NK-92 (cell line): ENCODE results near the gene CELF1.
"Not testable (repeated sequence)": the region's sequence is repeated elsewhere in the genome, so short reads cannot be mapped to it uniquely, and the experiment has no call there.

Experiments used
- DNase-seq: peaks from one replicate; lab custom pipeline; 2025; ENCODE audit not compliant: unreplicated experiment; lab: John Stamatoyannopoulos, UW

CELF1 gene

DNA sequence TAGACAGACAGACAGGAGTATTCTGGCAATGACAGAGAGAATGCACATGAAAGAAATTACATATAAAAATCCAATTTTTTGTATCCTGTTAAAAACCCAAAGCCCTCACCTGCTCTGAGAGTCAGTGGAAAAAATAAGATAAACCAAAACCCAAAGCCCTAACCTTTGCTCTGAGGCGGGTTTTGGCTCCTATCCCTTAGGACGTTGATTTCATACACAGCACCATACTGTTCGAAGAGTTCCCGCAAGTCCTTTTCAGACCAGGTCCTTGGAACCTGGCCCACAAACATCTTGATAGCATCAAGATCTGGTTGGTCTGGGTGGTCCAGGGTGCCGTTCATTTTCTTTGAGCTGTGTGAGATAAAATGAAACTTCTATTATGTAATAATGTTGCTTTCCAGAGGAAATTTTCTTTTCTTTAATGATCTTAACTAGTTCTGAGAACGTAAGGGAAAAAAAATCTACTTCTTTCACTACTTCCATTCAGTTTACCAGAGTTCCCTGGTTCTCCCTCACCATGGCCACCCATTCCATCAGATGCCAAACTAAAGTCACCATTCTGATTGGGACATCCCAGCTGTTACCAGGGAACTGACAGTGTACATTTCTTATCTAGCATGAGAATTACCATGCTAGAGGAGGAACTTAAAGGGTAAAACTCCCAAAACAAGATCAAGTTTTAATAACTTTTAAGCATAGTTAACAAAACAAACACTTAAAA is 64.1 kb downstream of the CELF1 start:
- no peak for DNase-seq

DNA sequence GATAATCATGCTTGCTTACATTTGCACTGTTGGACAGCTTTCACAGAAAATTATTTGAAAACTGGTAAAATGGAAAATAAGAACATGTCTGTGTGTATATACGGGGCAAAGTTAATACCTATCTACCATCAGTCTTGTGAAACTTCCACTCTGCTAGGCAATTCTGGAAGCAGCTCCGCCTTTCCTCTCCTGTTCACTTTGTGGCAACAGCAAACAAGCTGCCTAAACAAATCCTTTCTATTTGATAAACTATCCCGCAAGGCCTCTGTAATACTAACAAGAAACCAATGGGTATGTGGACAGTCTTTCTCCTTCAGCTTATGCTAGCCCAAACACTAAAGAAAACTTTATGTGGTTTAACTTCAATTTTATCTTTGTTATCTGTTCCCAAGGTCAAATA is 64.8 kb downstream of the CELF1 start:
- no peak for DNase-seq

DNA sequence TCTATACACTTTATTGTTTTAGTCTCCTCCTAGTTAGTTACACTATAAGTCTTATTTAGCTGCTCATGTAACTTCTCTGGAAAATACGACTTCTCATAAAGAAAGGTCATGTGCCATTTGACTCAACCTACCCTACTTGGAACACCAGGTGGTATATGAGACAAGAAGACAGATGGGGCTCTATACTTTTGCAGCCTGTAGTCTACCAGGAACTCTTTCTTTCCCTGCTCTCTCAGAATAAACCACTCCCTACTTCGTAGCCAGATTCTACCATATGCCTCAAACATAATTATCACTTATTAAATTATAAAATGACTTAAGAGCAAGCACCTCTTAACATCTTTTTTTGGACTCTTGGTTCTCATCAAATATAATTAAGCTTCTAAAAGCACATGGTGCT is 65.5 kb downstream of the CELF1 start:
- no peak for DNase-seq

DNA sequence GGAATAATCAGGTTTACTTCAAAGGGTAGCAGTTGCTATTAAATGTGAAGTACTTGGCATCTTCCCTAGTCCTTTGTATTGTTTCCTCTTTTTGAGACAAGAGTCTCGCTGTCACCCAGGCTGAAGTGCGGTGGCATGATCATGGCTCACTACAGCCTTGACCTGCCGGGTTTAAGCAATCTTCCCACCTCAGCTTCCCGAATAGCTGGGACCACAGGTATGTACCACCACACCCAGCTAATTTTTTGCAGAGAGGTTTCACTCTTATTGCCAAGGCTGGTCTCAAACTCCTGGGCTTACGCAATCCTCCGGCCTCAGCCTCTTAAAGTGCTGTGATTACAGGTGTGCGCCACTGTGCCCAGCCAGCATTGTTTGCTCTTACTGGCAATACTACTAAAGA is 67.8 kb downstream of the CELF1 start:
- no peak for DNase-seq

DNA sequence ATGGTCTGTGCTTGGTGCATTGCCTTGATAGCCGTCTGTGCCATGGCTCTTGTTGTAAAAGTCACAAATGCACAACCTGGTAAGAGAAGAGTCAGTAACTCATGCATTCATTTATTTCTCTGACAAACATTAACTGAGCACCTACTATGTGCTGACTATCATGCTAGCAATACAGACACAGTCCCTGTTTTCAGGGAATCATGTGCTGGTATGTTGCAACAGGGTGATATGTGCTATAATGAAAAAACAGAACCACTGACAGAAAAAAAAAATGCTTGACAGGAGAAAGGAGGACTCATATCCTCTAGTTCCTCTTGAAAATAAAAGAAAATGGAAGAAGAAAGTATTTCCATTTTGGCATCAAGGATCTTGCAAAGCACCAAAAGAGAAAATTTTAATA is 69.5 kb downstream of the CELF1 start:
- no peak for DNase-seq

DNA sequence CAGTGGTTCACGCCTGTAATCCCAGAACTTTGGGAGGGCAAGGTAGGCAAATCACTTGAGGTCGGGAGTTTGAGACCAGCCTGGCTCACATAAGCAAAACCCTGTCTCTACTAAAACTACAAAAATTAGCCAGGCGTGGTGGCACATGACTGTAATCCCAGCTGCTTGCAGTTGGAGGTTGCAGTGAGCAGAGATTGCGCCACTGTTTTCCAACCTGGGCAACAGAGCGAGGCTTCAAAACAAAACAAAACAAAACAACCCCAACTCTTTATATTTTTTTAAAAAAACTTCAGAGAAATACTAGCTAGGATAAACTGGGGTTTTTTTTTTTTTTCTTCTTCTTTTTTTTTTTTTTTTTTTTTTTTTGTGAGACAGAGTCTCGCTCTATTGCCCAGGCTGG is 72.2 kb downstream of the CELF1 start:
- DNase-seq = no peak

DNA sequence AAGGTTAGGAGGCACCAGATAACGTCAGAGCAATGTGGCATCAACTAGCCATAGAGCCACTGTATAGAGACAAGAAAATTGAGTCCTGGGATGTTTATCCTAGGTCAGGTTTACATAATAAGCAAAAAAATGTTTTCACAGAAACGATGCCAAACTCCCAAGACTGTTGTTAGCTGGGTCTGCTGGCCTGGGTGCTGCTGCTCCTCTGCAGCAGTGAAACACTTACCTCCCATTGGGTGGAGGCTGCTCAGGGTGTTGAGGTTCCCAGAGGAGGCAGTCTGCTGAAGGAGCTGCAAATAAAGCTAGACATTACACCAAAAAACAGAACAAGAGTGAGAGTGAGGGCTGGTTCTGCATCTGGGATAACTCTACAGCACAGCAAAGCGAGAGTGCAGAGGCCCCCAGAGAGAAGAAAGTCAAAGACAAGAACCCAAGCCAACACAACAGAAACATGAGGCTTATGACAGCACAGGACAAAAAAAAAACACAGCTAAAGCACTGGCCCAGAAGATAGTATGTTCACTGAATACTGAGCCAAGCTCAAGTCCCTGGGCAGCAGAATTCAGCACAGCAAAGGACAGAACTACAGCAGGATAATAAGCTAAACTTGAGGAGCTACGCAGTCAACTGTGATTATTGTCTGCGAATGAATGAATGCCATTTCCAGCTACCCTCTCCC is 74.1 kb downstream of the CELF1 start:
- no peak for DNase-seq

DNA sequence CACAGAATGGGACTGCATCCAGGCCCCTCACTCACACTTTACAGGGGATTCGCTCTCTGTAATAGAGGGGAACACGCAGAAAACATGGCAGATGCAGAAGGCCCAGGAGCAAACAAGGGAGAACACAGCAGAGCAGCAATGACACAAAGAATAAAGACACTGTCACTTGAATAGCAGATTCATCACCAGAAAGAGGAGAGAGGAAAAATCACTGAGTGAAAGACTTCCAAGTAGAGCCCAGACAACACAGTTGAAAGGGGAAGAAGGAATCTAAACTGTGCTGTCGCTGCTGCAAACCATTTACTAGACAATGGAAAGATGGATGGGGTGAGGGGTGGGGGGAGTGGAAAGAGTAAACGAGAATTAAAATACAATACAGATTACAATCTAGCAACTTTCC is 75.2 kb downstream of the CELF1 start:
- DNase-seq = no peak

DNA sequence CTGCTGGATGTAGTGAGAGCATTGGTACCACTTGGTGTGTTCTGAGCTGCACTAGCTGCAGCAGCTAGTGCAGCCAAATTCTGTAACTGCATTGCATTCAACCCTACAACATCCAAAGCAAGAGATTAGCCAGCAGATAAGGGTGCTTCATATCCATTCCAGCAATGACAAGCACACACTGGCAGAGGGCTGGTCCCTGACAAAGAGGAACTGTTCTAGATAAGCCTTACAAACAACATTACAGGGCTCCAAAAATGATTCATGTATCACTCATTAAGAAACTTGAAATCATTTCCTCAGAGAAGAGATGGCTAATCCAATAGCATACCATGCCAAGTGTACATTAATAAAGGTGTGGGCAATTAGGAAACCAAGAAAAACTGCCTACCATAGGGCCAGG is 75.6 kb downstream of the CELF1 start:
- no peak for DNase-seq

DNA sequence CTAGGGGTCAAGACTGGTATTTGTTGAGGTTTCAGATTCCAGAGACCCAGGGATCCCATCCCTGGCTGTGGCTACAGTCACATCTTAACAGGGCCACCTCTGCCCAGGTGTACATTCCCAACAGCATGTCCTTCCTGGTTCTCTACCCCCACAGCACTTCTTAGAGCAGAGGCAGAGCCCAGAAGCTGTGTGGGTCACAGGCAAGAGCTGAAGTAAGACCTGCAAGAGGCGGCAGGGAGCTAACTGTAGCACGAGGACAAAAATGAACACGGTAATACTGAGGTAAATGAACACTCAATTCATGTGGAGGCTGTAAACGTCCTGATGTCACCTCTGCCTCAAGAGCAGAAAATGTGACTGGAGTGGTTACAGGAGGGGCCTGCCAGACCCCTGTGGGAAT is 82.3 kb downstream of the CELF1 start:
- no peak for DNase-seq

DNA sequence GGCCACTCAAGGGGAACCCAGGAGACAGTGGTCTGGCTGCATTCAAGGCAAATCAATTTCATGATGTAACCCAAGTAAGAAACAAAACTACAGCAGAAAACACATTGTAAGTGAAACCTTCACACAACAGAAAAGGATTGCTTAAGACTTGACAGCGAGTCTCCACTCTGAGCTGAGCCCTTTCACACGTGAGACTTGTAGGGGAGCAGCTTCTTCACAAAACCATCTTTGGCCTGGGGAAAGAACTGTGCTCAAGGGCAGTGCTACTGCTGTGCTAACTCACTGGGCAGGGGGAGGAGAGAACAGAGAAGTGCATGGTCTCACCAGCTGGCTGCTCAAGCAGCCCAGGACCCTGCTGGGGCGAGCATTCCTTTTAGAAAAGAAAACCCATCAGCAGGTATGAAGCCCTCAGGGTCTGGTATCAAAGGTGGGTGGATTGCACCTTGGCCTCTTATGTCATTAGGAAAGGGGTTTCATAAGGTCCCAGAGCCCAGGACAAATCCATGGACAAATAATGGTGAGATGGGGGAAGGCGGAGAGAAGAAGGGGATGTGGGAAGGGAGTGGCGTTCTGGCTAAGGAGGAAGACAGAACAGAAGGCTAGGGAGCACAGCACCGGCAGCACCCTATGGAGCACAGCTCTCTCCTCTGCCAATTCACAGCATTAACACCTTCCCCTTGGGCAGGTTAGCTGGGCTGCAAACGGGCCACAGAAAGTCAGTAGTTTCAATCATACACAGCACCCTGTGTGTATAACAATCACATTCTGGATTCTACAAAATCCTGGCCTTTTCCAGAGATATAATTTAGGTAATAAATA is 83.4 kb downstream of the CELF1 start:
- no peak for DNase-seq

DNA sequence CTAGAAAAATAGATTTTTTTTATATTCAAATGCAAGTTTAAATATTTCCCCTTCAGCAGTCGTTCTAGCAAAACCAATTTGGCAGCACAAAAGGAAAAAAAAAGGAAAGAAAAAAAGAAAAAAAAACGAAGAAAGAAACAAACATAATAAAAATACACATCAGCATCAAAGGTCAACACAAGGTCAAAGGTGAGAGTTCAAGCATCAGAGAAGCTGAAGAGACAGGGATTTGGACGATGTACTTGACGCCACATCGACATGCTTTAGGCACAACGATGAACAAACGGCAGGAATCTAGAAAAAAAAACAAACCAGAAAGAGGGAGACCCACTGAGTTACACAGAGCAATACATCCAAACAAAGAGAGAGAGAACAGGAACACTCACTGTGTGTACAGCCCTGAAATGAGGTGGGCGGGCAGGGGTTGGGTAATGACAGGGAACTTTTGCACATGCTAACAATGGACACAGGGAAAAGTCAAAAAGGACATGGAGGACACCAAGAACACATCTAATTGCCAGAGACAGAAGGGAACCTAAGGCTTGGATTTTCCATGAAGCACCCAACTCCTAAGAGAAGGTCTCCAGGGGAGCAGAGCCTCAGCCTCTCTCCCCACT is 84.2 kb downstream of the CELF1 start:
- DNase-seq = no peak

DNA sequence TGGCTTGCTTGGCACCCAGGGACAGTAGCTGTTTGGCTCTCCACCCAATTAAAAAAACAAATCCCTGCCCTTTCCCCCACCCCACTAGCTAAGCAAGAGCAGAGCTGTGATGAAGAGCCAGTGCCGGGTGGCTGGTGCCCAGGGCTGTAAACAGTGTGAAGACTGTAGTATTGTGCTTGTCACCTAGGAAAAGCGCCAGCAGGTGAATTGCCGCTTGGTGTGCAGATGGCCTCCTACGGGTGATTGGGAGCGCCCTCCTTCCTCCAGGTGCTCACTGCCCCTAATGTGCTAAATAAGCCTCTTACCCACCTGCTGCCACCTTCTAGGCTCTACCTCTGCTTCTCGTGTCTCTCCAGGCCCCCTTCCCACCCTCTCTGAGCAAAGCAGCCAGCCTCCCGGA is 85.6 kb downstream of the CELF1 start:
- no peak for DNase-seq

DNA sequence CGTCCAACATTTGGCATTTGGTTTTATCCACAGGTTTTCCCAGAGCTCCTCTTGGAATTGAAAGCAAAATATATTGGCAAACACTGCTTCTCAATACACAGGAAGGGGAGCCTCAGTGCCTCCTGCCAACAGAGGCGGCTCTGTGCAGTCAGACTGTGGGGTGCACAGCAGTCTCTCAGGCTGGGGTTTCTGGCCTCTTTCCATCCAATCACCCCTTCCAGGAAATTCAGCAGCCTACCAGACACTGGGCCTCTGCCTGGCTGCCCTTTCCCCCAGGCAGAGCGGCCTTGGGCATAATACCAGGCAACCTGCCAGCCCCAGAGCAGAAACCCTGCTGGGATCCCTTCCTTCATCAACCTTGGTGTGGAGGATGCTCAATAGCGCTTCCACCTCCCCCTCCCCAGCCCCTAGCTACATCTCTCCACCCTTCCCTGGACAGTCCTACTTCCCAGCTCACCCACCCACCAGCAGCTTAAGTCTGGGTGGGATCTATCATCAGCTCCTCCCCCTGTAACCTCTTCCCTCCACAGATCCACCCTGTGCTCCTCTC is 86.2 kb downstream of the CELF1 start:
- DNase-seq = no peak

DNA sequence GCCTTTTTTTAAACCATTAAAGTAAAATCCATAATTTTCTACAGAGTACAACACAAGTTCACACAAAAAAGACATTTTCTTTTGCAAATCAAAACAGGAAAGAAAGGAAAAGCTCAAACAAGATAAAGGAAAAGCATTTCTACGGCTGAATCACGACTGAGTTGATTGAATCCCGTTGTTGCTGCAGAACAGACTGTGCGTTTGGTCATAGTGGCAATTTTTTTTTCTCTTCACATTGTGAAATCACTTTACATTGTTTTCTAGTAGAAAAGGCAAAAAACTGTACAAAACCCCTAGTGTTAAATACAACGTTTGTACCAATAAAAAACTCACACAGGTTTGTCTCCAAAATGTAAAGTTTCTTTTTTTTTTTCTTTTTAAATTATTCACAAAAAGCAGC is 86.7 kb downstream of the CELF1 start:
- no peak for DNase-seq

DNA sequence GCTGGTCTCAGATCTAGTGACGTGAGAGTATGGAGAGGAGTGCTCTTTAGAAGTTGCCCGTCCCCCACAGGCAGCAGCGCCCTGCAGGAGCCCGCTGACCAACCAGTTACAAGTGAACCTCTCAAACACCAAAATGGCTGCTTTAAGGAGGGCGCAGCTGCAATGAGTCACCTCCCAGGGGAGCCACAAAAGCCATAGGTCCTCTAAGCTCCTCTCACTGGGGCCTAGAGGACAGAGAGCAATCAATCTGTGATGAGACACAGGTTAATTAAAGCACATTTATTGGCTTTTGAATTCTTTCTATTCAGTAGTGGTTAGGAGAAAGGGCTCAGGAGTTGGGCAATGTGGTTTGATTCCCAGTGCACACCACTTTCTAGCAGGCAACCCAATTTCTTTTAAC is 88.4 kb downstream of the CELF1 start:
- no peak for DNase-seq

DNA sequence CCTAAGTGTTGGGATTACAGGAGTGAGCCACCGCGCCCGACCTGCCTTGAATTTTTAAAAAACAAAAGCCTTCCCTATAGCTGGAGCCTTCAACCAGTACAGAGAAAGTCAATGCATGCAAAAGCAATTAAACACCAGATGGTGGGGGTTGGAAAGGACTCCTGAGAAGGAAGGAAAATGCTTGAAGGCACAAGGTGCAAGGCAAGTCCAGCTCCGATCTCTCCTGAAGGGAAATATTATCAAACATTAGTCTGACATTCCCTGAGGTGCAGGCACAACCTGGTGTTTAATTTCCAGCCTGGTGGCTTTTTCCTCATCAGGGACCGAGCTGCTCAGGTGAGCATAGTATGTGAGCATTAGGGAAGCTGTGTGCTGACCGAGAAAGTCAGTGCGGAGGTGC is 91.1 kb downstream of the CELF1 start:
- no peak for DNase-seq

DNA sequence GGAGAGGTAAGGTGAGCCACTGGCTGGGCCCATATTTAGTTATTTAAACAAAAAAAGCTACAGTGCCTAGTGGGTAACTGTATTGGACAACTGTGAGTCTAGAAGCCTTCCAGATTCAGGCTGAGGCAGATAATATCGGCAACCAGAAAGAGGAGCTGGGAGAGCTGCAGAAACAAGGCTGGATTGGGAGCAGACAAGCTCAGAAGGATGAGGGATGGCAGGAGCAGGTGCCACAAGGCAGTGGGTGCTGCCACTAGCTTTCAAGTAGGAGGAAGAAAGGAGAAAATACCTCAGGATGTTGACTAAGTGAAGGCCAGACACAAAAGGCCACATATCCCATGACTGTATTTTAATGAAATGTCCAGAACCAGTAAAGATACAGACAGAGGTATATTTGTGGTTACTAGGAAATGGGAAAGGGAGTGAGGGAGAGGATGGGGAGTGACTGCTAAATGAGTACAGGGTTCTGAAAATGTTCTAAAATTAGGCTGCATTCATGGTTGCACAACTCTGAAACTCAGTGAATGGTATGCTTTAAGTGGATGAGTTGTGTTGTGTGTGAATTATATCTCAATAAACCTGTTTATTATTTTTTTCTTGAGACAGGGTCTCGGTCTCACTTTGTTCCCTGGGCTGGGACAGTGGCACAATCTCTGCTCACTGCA is 92.2 kb downstream of the CELF1 start:
- DNase-seq = no peak

DNA sequence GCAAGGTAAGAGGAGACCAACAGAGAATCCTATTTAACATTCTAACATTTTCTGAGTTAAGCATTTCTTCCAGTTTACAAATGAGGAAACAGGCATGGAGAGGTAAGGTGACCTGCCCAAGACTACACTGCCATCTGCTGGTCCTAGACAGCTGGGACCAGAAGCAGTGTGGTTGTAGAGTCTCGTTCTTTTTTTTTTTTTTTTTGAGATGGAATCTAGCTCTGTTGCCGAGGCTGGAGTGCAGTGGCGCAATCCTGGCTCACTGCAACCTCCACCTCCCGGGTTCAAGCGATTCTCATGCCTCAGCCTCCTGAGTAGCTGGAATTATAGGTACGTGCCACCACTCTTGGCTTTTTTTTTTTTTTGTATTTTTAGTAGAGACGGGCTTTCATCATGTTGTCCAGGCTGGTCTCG is 98.7 kb downstream of the CELF1 start:
- not testable (repeated sequence) for DNase-seq

DNA sequence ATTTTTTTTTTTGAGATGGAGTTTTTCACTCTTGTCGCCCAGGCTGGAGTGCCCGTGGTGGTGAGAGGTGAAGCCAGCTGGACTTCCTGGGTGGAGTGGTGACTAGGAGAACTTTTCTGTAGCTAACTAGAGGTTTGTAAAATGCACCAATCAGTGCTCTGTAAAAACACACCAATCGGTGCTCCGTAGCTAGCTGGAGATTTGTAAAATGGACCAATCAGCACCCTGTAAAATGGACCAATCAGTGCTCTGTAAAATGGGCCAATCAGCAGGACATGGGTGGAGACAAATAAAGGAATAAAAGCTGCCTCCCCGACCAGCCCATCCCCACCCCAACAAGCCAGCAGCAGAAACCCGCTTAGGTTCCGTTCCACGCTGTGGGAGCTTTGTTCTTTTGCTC is 99.6 kb downstream of the CELF1 start:
- no peak for DNase-seq

DNA sequence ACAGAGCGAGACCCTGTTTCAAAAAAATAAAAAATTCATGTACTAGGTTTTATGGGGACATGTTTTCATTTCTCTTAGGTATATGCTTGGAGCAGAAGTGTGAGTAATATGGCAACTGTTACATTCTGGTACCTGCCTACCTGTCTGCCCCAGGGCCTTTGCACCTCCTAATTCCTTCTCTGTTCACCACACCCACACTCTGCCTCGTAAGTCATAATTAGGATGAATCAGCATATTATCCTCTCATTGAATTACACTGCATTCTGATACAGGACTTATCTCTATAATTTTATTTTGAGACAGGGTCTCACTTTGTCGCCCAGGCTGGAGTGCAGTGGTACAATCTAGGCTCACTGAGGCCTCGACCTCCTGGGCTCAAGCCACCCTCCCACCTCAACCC is 100.9 kb downstream of the CELF1 start:
- DNase-seq = no peak
